ENCODE data around the gene TRHDE. TPM values are rescaled to one million over a fixed set of nuclear protein-coding genes. Genes with fewer than 3 reads are reported as not detected.

TRHDE gene
- polyA plus RNA-seq, 2 of the 4 experiments (the other 2 are of a cell fraction), result 0.16 to 0.32 TPM

DNA sequence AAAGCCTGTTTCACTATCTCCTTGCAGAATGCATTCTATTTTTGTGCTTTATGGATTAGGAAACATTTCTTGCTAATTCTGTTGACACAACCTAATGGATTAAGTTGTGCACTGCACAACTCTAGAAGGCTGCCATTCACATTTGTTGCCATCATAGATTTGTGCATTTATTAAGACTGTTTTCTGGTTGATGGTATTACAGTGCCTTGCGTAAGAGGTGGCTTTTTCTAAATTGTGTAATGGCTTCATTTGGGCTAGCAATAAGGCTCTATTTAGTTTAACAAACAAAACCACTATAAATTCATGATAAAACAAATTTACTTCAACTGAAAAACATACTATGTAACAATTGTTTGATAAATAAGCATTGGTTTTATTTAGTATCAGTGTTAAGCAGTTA, 175.9 kb downstream of the TRHDE start:
- H3K4me1 ChIP-seq, result no peaks in the 10 kb centered on the region
- no peak for FAIRE-seq
- CTCF ChIA-PET, result no interaction called here
- H3K9me3 ChIP-seq, result no peaks in the 10 kb centered on the region; the same call in 2 of the 3 replicates
- H3K4me2 ChIP-seq, result no peak overlapping the region
- POLR2A ChIA-PET, result no interaction called here
- ATAC-seq, result no peak
- DNase-seq (ENCODE audit: low read depth in 1 of 2, low spot score in 1 of 2), result no peak
- WGBS (ENCODE audit: missing lambda C conversion rate), result 41% methylated on average over 1 of the region's 1 CpG
- TF ChIP-seq, protein P1, sequence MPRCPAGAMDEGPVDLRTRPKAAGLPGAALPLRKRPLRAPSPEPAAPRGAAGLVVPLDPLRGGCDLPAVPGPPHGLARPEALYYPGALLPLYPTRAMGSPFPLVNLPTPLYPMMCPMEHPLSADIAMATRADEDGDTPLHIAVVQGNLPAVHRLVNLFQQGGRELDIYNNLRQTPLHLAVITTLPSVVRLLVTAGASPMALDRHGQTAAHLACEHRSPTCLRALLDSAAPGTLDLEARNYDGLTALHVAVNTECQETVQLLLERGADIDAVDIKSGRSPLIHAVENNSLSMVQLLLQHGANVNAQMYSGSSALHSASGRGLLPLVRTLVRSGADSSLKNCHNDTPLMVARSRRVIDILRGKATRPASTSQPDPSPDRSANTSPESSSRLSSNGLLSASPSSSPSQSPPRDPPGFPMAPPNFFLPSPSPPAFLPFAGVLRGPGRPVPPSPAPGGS (IDR thresholded peaks at IDR 0.05), result no peak
- TF ChIP-seq EHF (CRISPR knock-in tag; IDR thresholded peaks at IDR 0.05) (no peak), HDAC2 (IDR thresholded peaks at IDR 0.05) (no peak), HOXB5 (CRISPR knock-in tag; IDR thresholded peaks at IDR 0.05) (no peak), CHD4 (IDR thresholded peaks at IDR 0.05; ENCODE audit: borderline replicate concordance) (no peak), FOSL2 (IDR thresholded peaks at IDR 0.05) (no peak), FOSL2 (CRISPR knock-in tag; IDR thresholded peaks at IDR 0.05) (no peak), NPAS2 (CRISPR knock-in tag; IDR thresholded peaks at IDR 0.05; ENCODE audit: borderline replicate concordance) (no peak), MAFK (IDR thresholded peaks at IDR 0.05; ENCODE audit: partially characterized antibody) (no peak), POLR2A (IDR thresholded peaks at IDR 0.05; ENCODE audit: low read length) (no peak)
- TF ChIP-seq, protein P2, sequence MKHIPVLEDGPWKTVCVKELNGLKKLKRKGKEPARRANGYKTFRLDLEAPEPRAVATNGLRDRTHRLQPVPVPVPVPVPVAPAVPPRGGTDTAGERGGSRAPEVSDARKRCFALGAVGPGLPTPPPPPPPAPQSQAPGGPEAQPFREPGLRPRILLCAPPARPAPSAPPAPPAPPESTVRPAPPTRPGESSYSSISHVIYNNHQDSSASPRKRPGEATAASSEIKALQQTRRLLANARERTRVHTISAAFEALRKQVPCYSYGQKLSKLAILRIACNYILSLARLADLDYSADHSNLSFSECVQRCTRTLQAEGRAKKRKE (CRISPR knock-in tag; IDR thresholded peaks at IDR 0.05; ENCODE audit: low read depth), result no peak
- TF ChIP-seq, protein P3, sequence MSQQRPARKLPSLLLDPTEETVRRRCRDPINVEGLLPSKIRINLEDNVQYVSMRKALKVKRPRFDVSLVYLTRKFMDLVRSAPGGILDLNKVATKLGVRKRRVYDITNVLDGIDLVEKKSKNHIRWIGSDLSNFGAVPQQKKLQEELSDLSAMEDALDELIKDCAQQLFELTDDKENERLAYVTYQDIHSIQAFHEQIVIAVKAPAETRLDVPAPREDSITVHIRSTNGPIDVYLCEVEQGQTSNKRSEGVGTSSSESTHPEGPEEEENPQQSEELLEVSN (IDR thresholded peaks at IDR 0.05; ENCODE audit: borderline replicate concordance, low read depth), result no peak
- no peak overlapping the region for H3K4me3 ChIP-seq
- H3K27ac ChIP-seq, result no peak overlapping the region

DNA sequence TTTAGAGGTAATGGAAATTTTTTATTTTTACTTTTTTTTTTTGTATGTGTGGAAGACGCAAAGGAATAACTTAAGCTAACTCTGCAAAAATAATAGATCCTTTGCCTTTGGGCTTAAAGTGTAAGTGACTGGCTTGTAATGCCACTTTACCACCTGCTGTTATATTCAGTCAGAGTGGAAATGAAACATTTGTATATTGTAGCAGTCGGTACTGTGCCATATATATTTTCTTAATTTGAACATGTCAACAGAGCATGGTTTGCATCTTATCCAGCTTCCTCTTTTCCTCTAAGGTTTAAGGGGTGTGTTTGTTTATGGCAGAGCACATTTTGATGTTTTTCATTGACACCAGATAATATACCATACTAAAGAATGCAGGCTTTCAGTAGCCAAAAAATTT, 176.6 kb downstream of the TRHDE start:
- no peak overlapping the region for H3K4me2 ChIP-seq
- H3K4me1 ChIP-seq, result no peaks in the 10 kb centered on the region
- CTCF ChIA-PET, result no interaction called here
- no peaks in the 10 kb centered on the region; the same call in 2 of the 3 replicates for H3K9me3 ChIP-seq
- FAIRE-seq (no peak), DNase-seq (ENCODE audit: low read depth in 1 of 2, low spot score in 1 of 2) (no peak), ATAC-seq (no peak)
- no peak overlapping the region for H3K27ac ChIP-seq
- no peak for TF ChIP-seq FOSB (CRISPR knock-in tag; IDR thresholded peaks at IDR 0.05)
- no peak for TF ChIP-seq NPAS2 (CRISPR knock-in tag; IDR thresholded peaks at IDR 0.05; ENCODE audit: borderline replicate concordance)
- no peak for TF ChIP-seq JUNB (IDR thresholded peaks at IDR 0.05)
- TF ChIP-seq KDM5A (IDR thresholded peaks at IDR 0.05), result no peak
- no peak for TF ChIP-seq CHD2 (IDR thresholded peaks at IDR 0.05; ENCODE audit: low read length, partially characterized antibody)
- TF ChIP-seq ZC3H11A (IDR thresholded peaks at IDR 0.05), result no peak
- TF ChIP-seq BHLHE40 (IDR thresholded peaks at IDR 0.05; ENCODE audit: low read depth, low read length), result no peak
- TF ChIP-seq RAD21 (conservative IDR thresholded peaks at IDR 0.05 in 1 of 2, IDR thresholded peaks at IDR 0.05 in 1 of 2), result no peak
- TF ChIP-seq, protein P1 (IDR thresholded peaks at IDR 0.05), result no peak
- no peak for TF ChIP-seq RFX5 (IDR thresholded peaks at IDR 0.05)
- no peak for TF ChIP-seq CBX2 (IDR thresholded peaks at IDR 0.05; ENCODE audit: borderline replicate concordance, low read depth)
- TF ChIP-seq CHD4 (IDR thresholded peaks at IDR 0.05; ENCODE audit: borderline replicate concordance), result no peak
- TF ChIP-seq HDAC2 (IDR thresholded peaks at IDR 0.05), result no peak
- no peak for TF ChIP-seq PHF8 (IDR thresholded peaks at IDR 0.05; ENCODE audit: borderline replicate concordance, low read depth)
- TF ChIP-seq, protein P4, sequence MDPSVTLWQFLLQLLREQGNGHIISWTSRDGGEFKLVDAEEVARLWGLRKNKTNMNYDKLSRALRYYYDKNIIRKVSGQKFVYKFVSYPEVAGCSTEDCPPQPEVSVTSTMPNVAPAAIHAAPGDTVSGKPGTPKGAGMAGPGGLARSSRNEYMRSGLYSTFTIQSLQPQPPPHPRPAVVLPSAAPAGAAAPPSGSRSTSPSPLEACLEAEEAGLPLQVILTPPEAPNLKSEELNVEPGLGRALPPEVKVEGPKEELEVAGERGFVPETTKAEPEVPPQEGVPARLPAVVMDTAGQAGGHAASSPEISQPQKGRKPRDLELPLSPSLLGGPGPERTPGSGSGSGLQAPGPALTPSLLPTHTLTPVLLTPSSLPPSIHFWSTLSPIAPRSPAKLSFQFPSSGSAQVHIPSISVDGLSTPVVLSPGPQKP (IDR thresholded peaks at IDR 0.05; ENCODE audit: low read depth, low read length), result no peak
- H3K4me3 ChIP-seq, result no peak overlapping the region
- POLR2A ChIA-PET, result no interaction called here
- 29% methylated on average over 2 of the region's 2 CpGs for WGBS (ENCODE audit: missing lambda C conversion rate)

All from A549 (cell line).